H9 (cell line): ENCODE measurements around the gene NKAIN4. TPM values are rescaled to one million over a fixed set of nuclear protein-coding genes. Genes with fewer than 3 reads are reported as not detected.

Source experiments
- DNase-seq: peaks from one replicate; pipeline ENCODE4 v3.0.0-alpha.2; 2017
- H2AFZ ChIP-seq: one replicate; pipeline ENCODE4 v1.6.1; 2013; ENCODE audit warnings: mild to moderate bottlenecking, low read length, control low read depth, moderate library complexity
- H2AK5ac ChIP-seq: 2 replicates; pipeline ENCODE4 v1.6.1; 2013; ENCODE audit warnings: low read length, control low read depth, mixed read lengths; ENCODE audit not compliant: insufficient read length
- H2BK120ac ChIP-seq: one replicate; pipeline ENCODE4 v1.6.1; 2013; ENCODE audit warnings: low read depth, mild to moderate bottlenecking, low read length, control low read depth, inconsistent platforms; ENCODE audit not compliant: poor library complexity, severe bottlenecking
- H2BK12ac ChIP-seq: 2 replicates; pipeline ENCODE4 v1.6.1; 2013; ENCODE audit warnings: low read length, control low read depth, mixed read lengths, low read depth; ENCODE audit not compliant: insufficient read length
- H2BK15ac ChIP-seq: 2 replicates; pipeline ENCODE4 v1.6.1; 2013; ENCODE audit warnings: low read depth, low read length, control low read depth
- H2BK20ac ChIP-seq: one replicate; pipeline ENCODE4 v1.6.1; 2013; ENCODE audit warnings: low read depth, mild to moderate bottlenecking, low read length, control low read depth, inconsistent platforms; ENCODE audit not compliant: poor library complexity, severe bottlenecking
- H2BK5ac ChIP-seq: 2 replicates; pipeline ENCODE4 v1.6.1; 2013; ENCODE audit warnings: low read length, control low read depth, mixed read lengths; ENCODE audit not compliant: insufficient read length
- H3K14ac ChIP-seq: 2 replicates; pipeline ENCODE4 v1.6.1; 2013; ENCODE audit warnings: low read length, control low read depth; ENCODE audit not compliant: insufficient read depth
- H3K18ac ChIP-seq: 2 replicates; pipeline ENCODE4 v1.6.1; 2013; ENCODE audit warnings: low read depth, mild to moderate bottlenecking, mixed read lengths, low read length, control low read depth; ENCODE audit not compliant: insufficient read length
- H3K23ac ChIP-seq: 2 replicates; pipeline ENCODE4 v1.6.1; 2013; ENCODE audit warnings: low read length, control low read depth, mixed read lengths, low read depth; ENCODE audit not compliant: insufficient read length
- H3K23me2 ChIP-seq: 2 replicates; pipeline ENCODE4 v1.6.1; 2013; ENCODE audit warnings: low read depth, mild to moderate bottlenecking, mixed read lengths, low read length, control low read depth; ENCODE audit not compliant: insufficient read length, poor library complexity, severe bottlenecking
- H3K27ac ChIP-seq: 2 replicates; pipeline ENCODE4 v1.5.1; 2013; ENCODE audit warnings: low read length, control low read depth, mixed read lengths, low read depth; ENCODE audit not compliant: insufficient read length
- H3K27me3 ChIP-seq: 2 replicates; pipeline ENCODE4 v1.6.1; 2013; ENCODE audit warnings: low read length, control low read depth, inconsistent platforms; ENCODE audit not compliant: insufficient read depth
- H3K4ac ChIP-seq: 2 replicates; pipeline ENCODE4 v1.6.1; 2013; ENCODE audit warnings: low read depth, mild to moderate bottlenecking, control low read depth, inconsistent platforms, low read length, moderate library complexity
- H3K4me1 ChIP-seq: 2 replicates; pipeline ENCODE4 v1.6.1; 2013; ENCODE audit warnings: low read length, control low read depth, inconsistent platforms; ENCODE audit not compliant: insufficient read depth
- H3K4me2 ChIP-seq: 2 replicates; pipeline ENCODE4 v1.6.1; 2013; ENCODE audit warnings: low read length, control low read depth, mixed read lengths; ENCODE audit not compliant: insufficient read length, insufficient read depth
- H3K56ac ChIP-seq: 2 replicates; pipeline ENCODE4 v1.6.1; 2013; ENCODE audit warnings: low read depth, mild to moderate bottlenecking, mixed read lengths, low read length, control low read depth; ENCODE audit not compliant: insufficient read length
- H3K79me1 ChIP-seq: 2 replicates; pipeline ENCODE4 v1.6.1; 2013; ENCODE audit warnings: low read depth, mild to moderate bottlenecking, moderate library complexity, low read length, control low read depth, inconsistent platforms; ENCODE audit not compliant: insufficient read depth, poor library complexity, severe bottlenecking
- H3K79me2 ChIP-seq: 2 replicates; pipeline ENCODE4 v1.6.1; 2013; ENCODE audit warnings: low read length, control low read depth, inconsistent platforms; ENCODE audit not compliant: insufficient read depth
- H3K9ac ChIP-seq: 2 replicates; pipeline ENCODE4 v1.6.1; 2013; ENCODE audit warnings: low read length, control low read depth, mixed read lengths; ENCODE audit not compliant: insufficient read length; ENCODE audit errors: extremely low read depth
- H3K9me3 ChIP-seq: one replicate; pipeline ENCODE4 v1.6.1; 2013; ENCODE audit warnings: low read depth, low read length, inconsistent platforms; ENCODE audit not compliant: control insufficient read depth
- H3T11ph ChIP-seq: one replicate; pipeline ENCODE4 v1.6.1; 2013; ENCODE audit warnings: mild to moderate bottlenecking, low read length, control low read depth, inconsistent platforms
- H4K20me1 ChIP-seq: one replicate; pipeline ENCODE4 v1.6.1; 2013; ENCODE audit not compliant: control insufficient read depth, insufficient read length, insufficient read depth
- H4K5ac ChIP-seq: 2 replicates; pipeline ENCODE4 v1.6.1; 2013; ENCODE audit warnings: low read depth, mild to moderate bottlenecking, mixed read lengths, low read length, control low read depth; ENCODE audit not compliant: insufficient read length
- H4K8ac ChIP-seq: replicated peaks from 2 replicates; pipeline ENCODE4 v1.6.1; 2013; ENCODE audit warnings: low read length, control low read depth, mixed read lengths, low read depth; ENCODE audit not compliant: insufficient read length
- H4K91ac ChIP-seq: 2 replicates; pipeline ENCODE4 v1.6.1; 2013; ENCODE audit warnings: low read depth, mild to moderate bottlenecking, moderate library complexity, mixed read lengths, low read length, control low read depth; ENCODE audit not compliant: insufficient read length
- H3K27ac Mint-ChIP-seq, 3 experiments: 2 replicates in 2 of 3; 3 replicates in 1 of 3; pipeline ENCODE4 v1.8.0; 2020 to 2021; ENCODE audit warnings: mixed read lengths in 3 of 3, mild to moderate bottlenecking in 1 of 3, moderate library complexity in 1 of 3
- H3K27me3 Mint-ChIP-seq: 2 replicates; pipeline ENCODE4 v1.8.0; 2021; ENCODE audit warnings: low read depth, mild to moderate bottlenecking, moderate library complexity, mixed read lengths
- H3K36me3 Mint-ChIP-seq, 3 experiments: 2 replicates in 2 of 3; 3 replicates in 1 of 3; pipeline ENCODE4 v1.8.0; 2020 to 2021; ENCODE audit warnings: low read depth in 3 of 3, mixed read lengths in 3 of 3; ENCODE audit not compliant: insufficient read depth in 1 of 3
- H3K4me1 Mint-ChIP-seq, 2 experiments: 2 replicates each; pipeline ENCODE4 v1.8.0; 2020; ENCODE audit warnings: mixed read lengths in 2 of 2
- H3K4me3 Mint-ChIP-seq, 2 experiments: 2 replicates in 1 of 2; 3 replicates in 1 of 2; pipeline ENCODE4 v1.8.0; 2020 to 2021; ENCODE audit warnings: mild to moderate bottlenecking in 2 of 2, mixed read lengths in 2 of 2, moderate library complexity in 1 of 2
- H3K9me3 Mint-ChIP-seq, 2 experiments: 2 replicates in 1 of 2; 3 replicates in 1 of 2; pipeline ENCODE4 v1.8.0; 2020; ENCODE audit warnings: mild to moderate bottlenecking in 2 of 2, mixed read lengths in 2 of 2, moderate library complexity in 1 of 2
- WGBS: extraction: QIAGEN DNeasy Blood & Tissue Kit; methylation state at CpG from one replicate; pipeline ENCODE4 v1.1.7; 2013; ENCODE audit warnings: missing lambda C conversion rate, low lambda C conversion rate, mixed read lengths; ENCODE audit not compliant: insufficient read length; ENCODE audit errors: extremely low coverage; 5-methylcytosine and 5-hydroxymethylcytosine counted together
- total RNA-seq: library from RNA; stranded (reverse); gene quantifications from 2 replicates; pipeline ENCODE4 v1.2.1, GENCODE V29; 2021
- TF ChIP-seq, protein P1 (sequence below): fragments of 200-600 bp; sonication (generic); conservative IDR thresholded peaks from 3 replicates; pipeline ENCODE4 v1.8.0; 2021; ENCODE audit warnings: antibody characterized with exemption, mild to moderate bottlenecking

Gene NKAIN4
- total RNA-seq, 1 experiment from 2014 or later: 20.9 TPM

- Histone ChIP-seq H2BK20ac (no peak overlapping the region), H2BK5ac (no peak overlapping the region), H4K5ac (no peak overlapping the region), H3K9me3 (no peaks in the 10 kb centered on the region), H3K4ac (no peak overlapping the region), H3K9ac (no peak overlapping the region), H4K8ac (no peak overlapping the region), H2BK15ac (no peak overlapping the region), H2BK120ac (no peak overlapping the region), H3K23me2 (peaks cover 7% of the 10 kb centered on the region), H4K91ac (no peak overlapping the region), H2BK12ac (no peak overlapping the region), H4K20me1 (no peaks in the 10 kb centered on the region), H2AK5ac (no peak overlapping the region), H3K56ac (no peak overlapping the region), H3K27me3 (no peaks in the 10 kb centered on the region; the same call in 1 of the 2 replicates), H3T11ph (no peak overlapping the region), H3K27ac (no peak overlapping the region), H3K18ac (no peak overlapping the region), H3K79me2 (no peaks in the 10 kb centered on the region), H3K79me1 (no peaks in the 10 kb centered on the region), H3K14ac (peak overlapping the region; percentile 17; the same call in 1 of the 2 replicates), H2AFZ (no peak overlapping the region), H3K23ac (no peak overlapping the region), H3K4me2 (no peak overlapping the region), H3K4me1 (no peaks in the 10 kb centered on the region; the same call in 1 of the 2 replicates)
- H3K4me1 Mint-ChIP-seq: peaks cover 20 to 32% of the 10 kb centered on the region in 2 experiments
- H3K27ac Mint-ChIP-seq: no peak overlapping the region
- H3K9me3 Mint-ChIP-seq: no peaks in the 10 kb centered on the region; a peak in 1 of 5 replicates
- no peak for DNase-seq
- no peak overlapping the region for H3K4me3 Mint-ChIP-seq
- peaks cover 34% of the 10 kb centered on the region for H3K27me3 Mint-ChIP-seq
- H3K36me3 Mint-ChIP-seq: no peaks in the 10 kb centered on the region
- WGBS: no CpG with 5 or more reads among the region's 8 CpGs
- TF ChIP-seq, protein P1, sequence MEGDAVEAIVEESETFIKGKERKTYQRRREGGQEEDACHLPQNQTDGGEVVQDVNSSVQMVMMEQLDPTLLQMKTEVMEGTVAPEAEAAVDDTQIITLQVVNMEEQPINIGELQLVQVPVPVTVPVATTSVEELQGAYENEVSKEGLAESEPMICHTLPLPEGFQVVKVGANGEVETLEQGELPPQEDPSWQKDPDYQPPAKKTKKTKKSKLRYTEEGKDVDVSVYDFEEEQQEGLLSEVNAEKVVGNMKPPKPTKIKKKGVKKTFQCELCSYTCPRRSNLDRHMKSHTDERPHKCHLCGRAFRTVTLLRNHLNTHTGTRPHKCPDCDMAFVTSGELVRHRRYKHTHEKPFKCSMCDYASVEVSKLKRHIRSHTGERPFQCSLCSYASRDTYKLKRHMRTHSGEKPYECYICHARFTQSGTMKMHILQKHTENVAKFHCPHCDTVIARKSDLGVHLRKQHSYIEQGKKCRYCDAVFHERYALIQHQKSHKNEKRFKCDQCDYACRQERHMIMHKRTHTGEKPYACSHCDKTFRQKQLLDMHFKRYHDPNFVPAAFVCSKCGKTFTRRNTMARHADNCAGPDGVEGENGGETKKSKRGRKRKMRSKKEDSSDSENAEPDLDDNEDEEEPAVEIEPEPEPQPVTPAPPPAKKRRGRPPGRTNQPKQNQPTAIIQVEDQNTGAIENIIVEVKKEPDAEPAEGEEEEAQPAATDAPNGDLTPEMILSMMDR: no peak
These were observed 4.5 kb upstream of the NKAIN4 start for GRCh38 chr20:63258781-63259180.
